ENCODE results near the gene SREBF1.

- peak; percentile 5 to 26 (median 21); a peak in 3 of 4 replicates for TF ChIP-seq CTCF (IDR thresholded peaks at IDR 0.05; ENCODE audit: control extremely low read depth in 1 of 3, insufficient read depth in 1 of 3, low read depth in 1 of 3, low read length in 3 of 3)
- TF ChIP-seq MAX (IDR thresholded peaks at IDR 0.05), result no peak
- no peak for TF ChIP-seq RNF2 (IDR thresholded peaks at IDR 0.05; ENCODE audit: borderline replicate concordance, low read depth, low read length, missing control alignments, poor library complexity, severe bottlenecking)
- no peak for TF ChIP-seq SP1 (IDR thresholded peaks at IDR 0.05; ENCODE audit: low read depth, low read length)
- no peak for TF ChIP-seq CEBPB (IDR thresholded peaks at IDR 0.05; ENCODE audit: low read depth, low read length)
- TF ChIP-seq YY1 (IDR thresholded peaks at IDR 0.05; ENCODE audit: low read depth, low read length), result no peak
- no peak for TF ChIP-seq EP300 (IDR thresholded peaks at IDR 0.05; ENCODE audit: borderline replicate concordance in 1 of 2, low read depth in 2 of 2, low read length in 2 of 2)
- no peak for TF ChIP-seq POLR2AphosphoS5 (IDR thresholded peaks at IDR 0.05; ENCODE audit: low read depth, low read length)
- peak; percentile 66; the same call in 1 of the 2 replicates for TF ChIP-seq TCF12 (IDR thresholded peaks at IDR 0.05; ENCODE audit: low read depth, low read length)
- TF ChIP-seq POU5F1 (IDR thresholded peaks at IDR 0.05; ENCODE audit: low read depth, low read length), result no peak
- no peak for TF ChIP-seq TEAD4 (IDR thresholded peaks at IDR 0.05; ENCODE audit: low read depth, low read length)
- no peak for TF ChIP-seq POLR2A (IDR thresholded peaks at IDR 0.05; ENCODE audit: control extremely low read depth in 1 of 2, low read depth in 2 of 2, low read length in 2 of 2)
- TF ChIP-seq MAFK (IDR thresholded peaks at IDR 0.05; ENCODE audit: low read depth, low read length), result no peak
Observed at GRCh38 chr17:17783116-17783824, 53.5 kb downstream of the SREBF1 start.
